IMR-90 (cell line): ENCODE data around the gene EXOC3L4. TPM values are rescaled to one million over a fixed set of nuclear protein-coding genes. Genes with fewer than 3 reads are reported as not detected.

Source experiments
- ATAC-seq: fragments of 200-7000 bp; cut with Tn5 transposase; 2 replicates; pipeline ENCODE4 v1.9.1; 2020; ENCODE audit warnings: low read depth, mild to moderate bottlenecking, moderate library complexity
- BruUV-seq: library from RNA; stranded (reverse); fragments of 400-500 nt; replicated peaks from 2 replicates; lab custom pipeline; 2021; lab: Mats Ljungman, UMichigan
- CTCF ChIA-PET: fragments of 300-600 bp; formaldehyde crosslinking; extraction: SDS; loops from one replicate; lab custom pipeline; 2021; ENCODE audit warnings: antibody characterized with exemption; lab: Yijun Ruan, JAX
- POLR2A ChIA-PET: fragments of 300-600 bp; sonication (Branson Sonifier 250); formaldehyde crosslinking; loops from one replicate; lab custom pipeline; 2022; ENCODE audit warnings: antibody characterized with exemption; ENCODE audit not compliant: unreplicated experiment; lab: Charles Lee
- DNase-seq: peaks from one replicate; pipeline ENCODE4 v3.0.0; 2013
- H2AFZ ChIP-seq: replicated peaks from 2 replicates; pipeline ENCODE3; 2013; ENCODE audit warnings: low read length, mild to moderate bottlenecking; ENCODE audit not compliant: poor library complexity
- H2AK5ac ChIP-seq: 2 replicates; pipeline ENCODE4 v1.6.1; 2013; ENCODE audit warnings: low read depth, low read length, inconsistent platforms
- H2AK9ac ChIP-seq: replicated peaks from 2 replicates; pipeline ENCODE3; 2013; ENCODE audit warnings: mild to moderate bottlenecking, low read depth, low read length, moderate library complexity; ENCODE audit not compliant: poor library complexity
- H2BK120ac ChIP-seq: 2 replicates; pipeline ENCODE4 v1.6.1; 2013; ENCODE audit warnings: low read depth, low read length, inconsistent platforms
- H2BK15ac ChIP-seq: 3 replicates; pipeline ENCODE4 v1.6.1; 2013; ENCODE audit warnings: low read depth, low read length, inconsistent platforms
- H2BK20ac ChIP-seq: 2 replicates; pipeline ENCODE4 v1.6.1; 2013; ENCODE audit warnings: low read depth, mild to moderate bottlenecking, inconsistent platforms, low read length, moderate library complexity
- H2BK5ac ChIP-seq: 2 replicates; pipeline ENCODE4 v1.6.1; 2013; ENCODE audit warnings: mild to moderate bottlenecking, low read depth, low read length, inconsistent platforms; ENCODE audit not compliant: poor library complexity, severe bottlenecking
- H3K14ac ChIP-seq: replicated peaks from 2 replicates; pipeline ENCODE4 v1.6.1; 2013; ENCODE audit warnings: low read depth, low read length, inconsistent platforms
- H3K18ac ChIP-seq: 2 replicates; pipeline ENCODE4 v1.6.1; 2013; ENCODE audit warnings: low read depth, low read length, control low read depth
- H3K23ac ChIP-seq: 2 replicates; pipeline ENCODE4 v1.6.1; 2013; ENCODE audit warnings: low read depth, low read length, inconsistent platforms
- H3K27ac ChIP-seq: 2 replicates; pipeline ENCODE4 v1.5.1; 2013; ENCODE audit warnings: mild to moderate bottlenecking, control low read depth, low read length; ENCODE audit not compliant: insufficient read depth
- H3K27me3 ChIP-seq: 2 replicates; pipeline ENCODE4 v1.6.1; 2013; ENCODE audit warnings: low read length; ENCODE audit not compliant: control insufficient read depth, insufficient read depth
- H3K36me3 ChIP-seq: 2 replicates; pipeline ENCODE4 v1.6.1; 2013; ENCODE audit warnings: low read length, mixed read lengths; ENCODE audit not compliant: control insufficient read depth, insufficient read depth
- H3K4ac ChIP-seq: 2 replicates; pipeline ENCODE4 v1.6.1; 2013; ENCODE audit warnings: low read depth, low read length, inconsistent platforms
- H3K4me1 ChIP-seq: 2 replicates; pipeline ENCODE4 v1.6.1; 2013; ENCODE audit warnings: low read length, mixed read lengths; ENCODE audit not compliant: control insufficient read depth, insufficient read depth
- H3K4me2 ChIP-seq: 2 replicates; pipeline ENCODE4 v1.6.1; 2013; ENCODE audit warnings: low read depth, mild to moderate bottlenecking, control low read depth, low read length, moderate library complexity
- H3K4me3 ChIP-seq: 2 replicates; pipeline ENCODE4 v1.5.1; 2013; ENCODE audit warnings: low read depth, mild to moderate bottlenecking, control low read depth, low read length, moderate library complexity; ENCODE audit not compliant: insufficient read depth
- H3K56ac ChIP-seq: 2 replicates; pipeline ENCODE4 v1.6.1; 2013; ENCODE audit warnings: low read length, inconsistent platforms; ENCODE audit not compliant: insufficient read depth; ENCODE audit errors: extremely low read depth
- H3K79me1 ChIP-seq, 2 experiments: 2 replicates each; pipeline ENCODE4 v1.6.1; 2013; ENCODE audit warnings: low read length in 2 of 2, inconsistent platforms in 1 of 2, low read depth in 1 of 2
- H3K9ac ChIP-seq: 2 replicates; pipeline ENCODE4 v1.6.1; 2013; ENCODE audit warnings: low read depth, low read length, control low read depth
- H3K9me1 ChIP-seq: 2 replicates; pipeline ENCODE4 v1.6.1; 2013; ENCODE audit warnings: low read length, inconsistent platforms; ENCODE audit not compliant: insufficient read depth
- H3K9me3 ChIP-seq: 2 replicates; pipeline ENCODE4 v1.6.1; 2013; ENCODE audit warnings: low read length; ENCODE audit not compliant: control insufficient read depth, insufficient read depth
- H4K20me1 ChIP-seq: 2 replicates; pipeline ENCODE4 v1.6.1; 2013; ENCODE audit warnings: low read length, inconsistent platforms; ENCODE audit not compliant: insufficient read depth
- H4K5ac ChIP-seq: 2 replicates; pipeline ENCODE4 v1.6.1; 2013; ENCODE audit warnings: mild to moderate bottlenecking, low read depth, low read length, control low read depth
- H4K8ac ChIP-seq, 2 experiments: 2 replicates each; pipeline ENCODE4 v1.6.1; 2013; ENCODE audit warnings: low read depth in 2 of 2, low read length in 2 of 2, control low read depth in 1 of 2, inconsistent platforms in 1 of 2
- H4K91ac ChIP-seq: 2 replicates; pipeline ENCODE4 v1.6.1; 2013; ENCODE audit warnings: low read depth, low read length, inconsistent platforms; ENCODE audit not compliant: insufficient read depth
- BHLHE40 ChIP-seq: fragments of 150-350 bp; IDR thresholded peaks from 2 replicates; pipeline ENCODE4 v1.6.1; 2016; ENCODE audit warnings: mild to moderate bottlenecking, low read depth, low read length
- CEBPB ChIP-seq: IDR thresholded peaks from 2 replicates; pipeline ENCODE4 v1.6.1; 2012; ENCODE audit warnings: low read depth, low read length, improper control_type of control experiment
- CHD1 ChIP-seq: IDR thresholded peaks from 2 replicates; pipeline ENCODE4 v1.6.1; 2012; ENCODE audit warnings: low read depth, low read length, improper control_type of control experiment
- ELK1 ChIP-seq: fragments of 150-350 bp; IDR thresholded peaks from 2 replicates; pipeline ENCODE4 v1.6.1; 2016; ENCODE audit warnings: low read depth, mild to moderate bottlenecking, low read length, moderate library complexity, borderline replicate concordance
- FOS ChIP-seq: fragments of 150-350 bp; IDR thresholded peaks from 2 replicates; pipeline ENCODE4 v1.6.1; 2016; ENCODE audit warnings: low read depth, low read length
- MAFK ChIP-seq: IDR thresholded peaks from 2 replicates; pipeline ENCODE4 v1.6.1; 2012; ENCODE audit warnings: low read depth, low read length, improper control_type of control experiment
- MAZ ChIP-seq: IDR thresholded peaks from 2 replicates; pipeline ENCODE4 v1.6.1; 2012; ENCODE audit warnings: low read depth, mild to moderate bottlenecking, low read length, improper control_type of control experiment, moderate library complexity, borderline replicate concordance
- MXI1 ChIP-seq: IDR thresholded peaks from 2 replicates; pipeline ENCODE4 v1.6.1; 2012; ENCODE audit warnings: low read depth, mild to moderate bottlenecking, low read length, moderate library complexity, borderline replicate concordance
- NFE2L2 ChIP-seq: fragments of 150-350 bp; IDR thresholded peaks from 2 replicates; pipeline ENCODE4 v1.6.1; 2016; ENCODE audit warnings: low read depth, mild to moderate bottlenecking, low read length
- RAD21 ChIP-seq: IDR thresholded peaks from 2 replicates; pipeline ENCODE4 v1.6.1; 2012; ENCODE audit warnings: low read length, improper control_type of control experiment
- RFX5 ChIP-seq: IDR thresholded peaks from 2 replicates; pipeline ENCODE4 v1.8.0; 2012; ENCODE audit warnings: low read depth, mild to moderate bottlenecking, low read length, moderate library complexity
- SMC3 ChIP-seq: fragments of 150-350 bp; IDR thresholded peaks from 2 replicates; pipeline ENCODE4 v1.6.1; 2016; ENCODE audit warnings: low read depth, mild to moderate bottlenecking, antibody characterized with exemption, low read length, moderate library complexity
- WGBS, 2 experiments: methylation state at CpG; one replicate each; pipeline versions ENCODE4 v1.1.5 to v1.1.7; 2013; ENCODE audit warnings: missing lambda C conversion rate in 2 of 2; ENCODE audit not compliant: insufficient read length in 1 of 2; ENCODE audit errors: extremely low coverage in 2 of 2; 5-methylcytosine and 5-hydroxymethylcytosine counted together
- dilution Hi-C: fragments of 300-500 bp; cut with HindIII; formaldehyde crosslinking; loops from one replicate; pipeline ENCODE4 v1.14.3; 2018; ENCODE audit warnings: low sequenced_read_pairs; ENCODE audit not compliant: unreplicated experiment
- in situ Hi-C: fragments of 300-500 bp; cut with MboI; formaldehyde crosslinking; loops from 3 replicates; pipeline ENCODE4 v1.14.3; 2019; ENCODE audit warnings: low sequenced_read_pairs, inconsistent platforms, mixed read lengths
- intact Hi-C: fragments of 100-400 bp; cut with micrococcal nuclease; formaldehyde crosslinking; loops from 2 replicates; pipeline ENCODE4 v1.10.0; 2022
- polyA plus RNA-seq, 3 experiments: library from polyadenylated mRNA; depleted of rRNA; stranded (reverse); fragments of >200 nt; gene quantifications; 2 replicates each; pipeline ENCODE4 v1.2.3, GENCODE V29; 2012; ENCODE audit warnings: low replicate concordance in 1 of 3
- total RNA-seq: library from RNA; depleted of rRNA; stranded (reverse); fragments of >200 nt; gene quantifications from 2 replicates; pipeline ENCODE4 v1.2.3, GENCODE V29; 2012
- TF ChIP-seq, protein P1 (sequence below): fragments of 150-350 bp; IDR thresholded peaks from 2 replicates; pipeline ENCODE4 v1.6.1; 2017; ENCODE audit warnings: mild to moderate bottlenecking, antibody characterized with exemption, low read length, low read depth
- TF ChIP-seq, protein P2 (sequence below): conservative IDR thresholded peaks from 2 replicates; pipeline ENCODE4 v1.5.1; 2012; ENCODE audit warnings: mild to moderate bottlenecking, low read depth, low read length, improper control_type of control experiment

EXOC3L4 gene
- total and polyA plus RNA-seq, 2 of the 4 experiments (the other 2 are of a cell fraction), result not detected

DNA sequence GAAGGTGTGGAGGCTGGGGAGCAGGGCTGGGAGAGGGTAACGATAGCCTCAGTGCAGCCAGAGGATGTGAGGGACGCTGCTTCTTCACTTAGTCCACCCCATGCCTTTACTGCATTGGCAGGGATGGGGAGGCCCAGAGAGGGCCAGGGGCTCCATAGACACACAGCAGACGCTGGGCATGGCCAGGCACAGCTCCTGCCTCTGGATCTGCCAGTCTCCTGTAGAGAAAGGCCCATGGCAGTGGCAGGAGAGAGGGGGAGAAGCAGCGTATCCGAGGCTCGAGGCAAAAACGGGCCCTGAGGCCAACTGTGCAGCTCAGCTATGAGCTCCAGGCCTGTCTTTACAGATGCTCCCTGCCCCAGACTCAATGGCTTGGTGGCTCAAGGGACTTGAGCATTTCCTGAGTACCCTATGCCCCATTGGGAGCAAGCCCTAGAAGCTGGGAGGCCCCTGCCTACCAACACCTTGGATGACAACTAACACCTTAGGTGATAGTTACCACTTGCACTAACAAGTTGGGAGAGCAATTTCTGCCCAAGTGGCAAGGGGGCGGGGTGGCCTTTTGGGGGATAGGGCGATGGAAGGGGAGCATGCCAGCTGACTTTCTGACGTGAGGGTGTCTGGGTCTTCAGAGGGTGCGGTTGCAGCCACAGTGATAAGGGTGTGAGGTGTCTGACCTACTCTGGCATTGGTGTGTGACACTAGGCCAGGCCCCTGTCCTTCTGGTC is 15.5 kb upstream of the EXOC3L4 start:
- 73% methylated on average over 5 of the region's 11 CpGs; no CpG with 5 or more reads in 1 of the 2 experiments for WGBS, 2 experiments
- no peak overlapping the region for H3K9ac ChIP-seq
- H3K4me2 ChIP-seq, result no peak overlapping the region
- TF ChIP-seq ELK1 (no peak), CHD1 (no peak), RFX5 (no peak), NFE2L2 (no peak), MAFK (no peak), BHLHE40 (no peak), FOS (no peak), MXI1 (no peak), SMC3 (no peak), MAZ (no peak), CEBPB (no peak), RAD21 (no peak)
- TF ChIP-seq, protein P1, sequence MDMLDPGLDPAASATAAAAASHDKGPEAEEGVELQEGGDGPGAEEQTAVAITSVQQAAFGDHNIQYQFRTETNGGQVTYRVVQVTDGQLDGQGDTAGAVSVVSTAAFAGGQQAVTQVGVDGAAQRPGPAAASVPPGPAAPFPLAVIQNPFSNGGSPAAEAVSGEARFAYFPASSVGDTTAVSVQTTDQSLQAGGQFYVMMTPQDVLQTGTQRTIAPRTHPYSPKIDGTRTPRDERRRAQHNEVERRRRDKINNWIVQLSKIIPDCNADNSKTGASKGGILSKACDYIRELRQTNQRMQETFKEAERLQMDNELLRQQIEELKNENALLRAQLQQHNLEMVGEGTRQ, result no peak
- TF ChIP-seq, protein P2, sequence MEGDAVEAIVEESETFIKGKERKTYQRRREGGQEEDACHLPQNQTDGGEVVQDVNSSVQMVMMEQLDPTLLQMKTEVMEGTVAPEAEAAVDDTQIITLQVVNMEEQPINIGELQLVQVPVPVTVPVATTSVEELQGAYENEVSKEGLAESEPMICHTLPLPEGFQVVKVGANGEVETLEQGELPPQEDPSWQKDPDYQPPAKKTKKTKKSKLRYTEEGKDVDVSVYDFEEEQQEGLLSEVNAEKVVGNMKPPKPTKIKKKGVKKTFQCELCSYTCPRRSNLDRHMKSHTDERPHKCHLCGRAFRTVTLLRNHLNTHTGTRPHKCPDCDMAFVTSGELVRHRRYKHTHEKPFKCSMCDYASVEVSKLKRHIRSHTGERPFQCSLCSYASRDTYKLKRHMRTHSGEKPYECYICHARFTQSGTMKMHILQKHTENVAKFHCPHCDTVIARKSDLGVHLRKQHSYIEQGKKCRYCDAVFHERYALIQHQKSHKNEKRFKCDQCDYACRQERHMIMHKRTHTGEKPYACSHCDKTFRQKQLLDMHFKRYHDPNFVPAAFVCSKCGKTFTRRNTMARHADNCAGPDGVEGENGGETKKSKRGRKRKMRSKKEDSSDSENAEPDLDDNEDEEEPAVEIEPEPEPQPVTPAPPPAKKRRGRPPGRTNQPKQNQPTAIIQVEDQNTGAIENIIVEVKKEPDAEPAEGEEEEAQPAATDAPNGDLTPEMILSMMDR, result no peak

More for the DNA sequence above, 15.5 kb upstream of the EXOC3L4 start:
- Histone ChIP-seq H3K27ac (no peak overlapping the region), H3K79me1 (no peaks in the 10 kb centered on the region), H2BK120ac (no peak overlapping the region), H3K14ac (no peak overlapping the region), H2BK20ac (no peak overlapping the region), H3K9me1 (no peaks in the 10 kb centered on the region), H3K18ac (no peak overlapping the region), H3K23ac (no peak overlapping the region), H2BK15ac (no peak overlapping the region), H3K4me3 (no peak overlapping the region), H3K27me3 (peaks cover 22% of the 10 kb centered on the region), H3K4ac (no peak overlapping the region), H3K56ac (no peak overlapping the region), H3K9me3 (peaks cover 2% of the 10 kb centered on the region; the same call in 1 of the 2 replicates), H4K91ac (no peak overlapping the region), H3K4me1 (peaks cover 2% of the 10 kb centered on the region; the same call in 1 of the 2 replicates), H2AFZ (no peak overlapping the region), H4K20me1 (no peaks in the 10 kb centered on the region), H4K5ac (no peak overlapping the region), H2BK5ac (no peak overlapping the region), H3K36me3 (no peaks in the 10 kb centered on the region), H2AK9ac (no peak overlapping the region), H4K8ac (no peak overlapping the region), H2AK5ac (no peak overlapping the region)
- intact Hi-C loops (loop anchor here (1.0 to 10.0 kb wide), 2 partner anchors 106 to 214 kb away; no protein-coding TSS in a partner anchor), dilution Hi-C loops (no loop called here), in situ Hi-C loops (loop anchor here (5.0 kb wide), 1 partner anchor 213 kb away; no protein-coding TSS in a partner anchor)
- CTCF ChIA-PET, result interaction anchor here (0.6 kb wide), 1 partner anchor 202 kb away, joined by 4 read pairs; no protein-coding TSS in a partner anchor
- DNase-seq, result no peak
- no TSS peak for BruUV-seq
- POLR2A ChIA-PET, result no interaction called here
- no peak for ATAC-seq
